Uterus (tissue), 2 donors: ENCODE results near the gene MAPT.

Experiments used
- POLR2A ChIP-seq, 2 donors: fragments of 450-650 bp; IDR thresholded peaks; one replicate each; pipeline ENCODE4 v1.6.1; 2016; ENCODE audit warnings: antibody characterized with exemption in 2 of 2, mild to moderate bottlenecking in 1 of 2, moderate library complexity in 1 of 2
- TF ChIP-seq, protein P1 (sequence below), 4 experiments: fragments of 200-600 bp in 2 of 4; fragments of 450-650 bp in 2 of 4; sonication (generic) in 2 of 4; IDR thresholded peaks; one replicate each; pipeline ENCODE4 v1.5.1; 2016 to 2019; ENCODE audit warnings: antibody characterized with exemption in 4 of 4, mild to moderate bottlenecking in 2 of 4, moderate library complexity in 1 of 4

DNA sequence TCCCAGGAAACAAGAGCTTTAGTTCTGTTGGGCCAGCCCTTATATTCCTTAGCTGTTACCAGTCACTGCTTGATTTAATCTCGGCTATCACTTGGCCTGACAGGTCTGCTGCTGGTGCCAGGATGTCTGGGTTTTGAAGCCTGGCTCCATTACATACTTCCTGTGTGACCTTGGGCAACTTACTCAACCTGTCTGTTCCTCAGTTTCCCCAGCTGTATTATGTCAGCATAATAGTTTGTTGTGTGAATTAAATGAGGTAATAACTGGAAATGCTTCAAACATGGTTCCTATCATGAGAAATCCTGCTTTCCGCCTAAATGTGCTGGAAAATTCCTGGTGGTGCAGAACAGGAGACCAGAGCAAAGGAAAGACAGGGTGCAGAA is 54.1 kb downstream of the MAPT start:
- TF ChIP-seq, protein P1, sequence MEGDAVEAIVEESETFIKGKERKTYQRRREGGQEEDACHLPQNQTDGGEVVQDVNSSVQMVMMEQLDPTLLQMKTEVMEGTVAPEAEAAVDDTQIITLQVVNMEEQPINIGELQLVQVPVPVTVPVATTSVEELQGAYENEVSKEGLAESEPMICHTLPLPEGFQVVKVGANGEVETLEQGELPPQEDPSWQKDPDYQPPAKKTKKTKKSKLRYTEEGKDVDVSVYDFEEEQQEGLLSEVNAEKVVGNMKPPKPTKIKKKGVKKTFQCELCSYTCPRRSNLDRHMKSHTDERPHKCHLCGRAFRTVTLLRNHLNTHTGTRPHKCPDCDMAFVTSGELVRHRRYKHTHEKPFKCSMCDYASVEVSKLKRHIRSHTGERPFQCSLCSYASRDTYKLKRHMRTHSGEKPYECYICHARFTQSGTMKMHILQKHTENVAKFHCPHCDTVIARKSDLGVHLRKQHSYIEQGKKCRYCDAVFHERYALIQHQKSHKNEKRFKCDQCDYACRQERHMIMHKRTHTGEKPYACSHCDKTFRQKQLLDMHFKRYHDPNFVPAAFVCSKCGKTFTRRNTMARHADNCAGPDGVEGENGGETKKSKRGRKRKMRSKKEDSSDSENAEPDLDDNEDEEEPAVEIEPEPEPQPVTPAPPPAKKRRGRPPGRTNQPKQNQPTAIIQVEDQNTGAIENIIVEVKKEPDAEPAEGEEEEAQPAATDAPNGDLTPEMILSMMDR (IDR thresholded peaks at IDR 0.05): no peak
- TF ChIP-seq POLR2A (IDR thresholded peaks at IDR 0.05): no peak
